ENCODE results near the gene SLC35A2. TPM values are rescaled to one million over a fixed set of nuclear protein-coding genes. Genes with fewer than 3 reads are reported as not detected.

Gene SLC35A2
- total RNA-seq, 1 experiment from 2014 or later, result 35.0 TPM

DNA sequence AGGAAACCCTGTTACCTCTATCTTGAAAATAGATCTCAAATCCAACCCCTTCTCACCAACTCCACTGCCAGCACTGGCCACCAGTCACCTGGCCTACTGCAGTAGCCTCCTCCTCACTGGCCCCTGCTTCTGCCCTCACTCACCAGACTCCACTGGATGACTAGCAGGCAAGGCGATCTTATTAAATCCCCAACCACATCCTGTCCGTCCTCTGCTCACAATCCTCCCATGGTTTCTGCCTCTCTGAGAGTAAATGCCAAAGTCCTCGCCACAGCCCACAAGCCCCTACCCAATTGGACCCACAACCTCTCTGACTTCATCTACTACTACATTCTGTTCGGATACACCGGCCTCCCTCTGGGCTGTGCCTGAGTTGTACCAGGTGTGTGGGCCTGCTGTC lies 12.8 kb upstream of the SLC35A2 start:
- ChIA-PET CTCF (no interaction called here), RAD21 (ENCODE audit: low non-redundant PET in 1 of 2, low total read pairs in 2 of 2, uncharacterized antibody in 2 of 2, unreplicated experiment in 2 of 2) (no interaction called here), POLR2A (no interaction called here)
- no peak overlapping the region for H3K4me2 ChIP-seq (ENCODE audit: low read length)
- H3K27me3 ChIP-seq (ENCODE audit: insufficient read depth, low read length), result no peaks in the 10 kb centered on the region
- DNase-seq (ENCODE audit: low read depth, low spot score) (no peak), ATAC-seq (no peak)
- TF ChIP-seq CBX3 (IDR thresholded peaks at IDR 0.05; ENCODE audit: low read depth) (no peak), EZH2phosphoT487 (IDR thresholded peaks at IDR 0.05; ENCODE audit: borderline replicate concordance) (no peak), SIN3A (IDR thresholded peaks at IDR 0.05; ENCODE audit: low read depth) (no peak), SRF (IDR thresholded peaks at IDR 0.05; ENCODE audit: low read depth) (no peak), POLR2A (IDR thresholded peaks at IDR 0.05; ENCODE audit: borderline replicate concordance, extremely low read depth, insufficient read depth, insufficient read length) (no peak), EGR1 (IDR thresholded peaks at IDR 0.05; ENCODE audit: low read depth) (no peak), ZFX (IDR thresholded peaks at IDR 0.05) (no peak), TCF7L2 (IDR thresholded peaks at IDR 0.05; ENCODE audit: borderline replicate concordance, extremely low read depth, insufficient read depth, insufficient read length) (no peak), RAD21 (IDR thresholded peaks at IDR 0.05; ENCODE audit: low read depth) (no peak), ZNF274 (IDR thresholded peaks at IDR 0.05; ENCODE audit: low read depth, low read length) (no peak), ELF1 (IDR thresholded peaks at IDR 0.05; ENCODE audit: borderline replicate concordance, low read depth) (no peak), FOSL1 (IDR thresholded peaks at IDR 0.05; ENCODE audit: low read depth) (no peak)
- TF ChIP-seq, protein P1, sequence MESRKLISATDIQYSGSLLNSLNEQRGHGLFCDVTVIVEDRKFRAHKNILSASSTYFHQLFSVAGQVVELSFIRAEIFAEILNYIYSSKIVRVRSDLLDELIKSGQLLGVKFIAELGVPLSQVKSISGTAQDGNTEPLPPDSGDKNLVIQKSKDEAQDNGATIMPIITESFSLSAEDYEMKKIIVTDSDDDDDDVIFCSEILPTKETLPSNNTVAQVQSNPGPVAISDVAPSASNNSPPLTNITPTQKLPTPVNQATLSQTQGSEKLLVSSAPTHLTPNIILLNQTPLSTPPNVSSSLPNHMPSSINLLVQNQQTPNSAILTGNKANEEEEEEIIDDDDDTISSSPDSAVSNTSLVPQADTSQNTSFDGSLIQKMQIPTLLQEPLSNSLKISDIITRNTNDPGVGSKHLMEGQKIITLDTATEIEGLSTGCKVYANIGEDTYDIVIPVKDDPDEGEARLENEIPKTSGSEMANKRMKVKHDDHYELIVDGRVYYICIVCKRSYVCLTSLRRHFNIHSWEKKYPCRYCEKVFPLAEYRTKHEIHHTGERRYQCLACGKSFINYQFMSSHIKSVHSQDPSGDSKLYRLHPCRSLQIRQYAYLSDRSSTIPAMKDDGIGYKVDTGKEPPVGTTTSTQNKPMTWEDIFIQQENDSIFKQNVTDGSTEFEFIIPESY (IDR thresholded peaks at IDR 0.05; ENCODE audit: extremely low read depth, insufficient replicate concordance, low read length), result no peak
- TF ChIP-seq, protein P2, sequence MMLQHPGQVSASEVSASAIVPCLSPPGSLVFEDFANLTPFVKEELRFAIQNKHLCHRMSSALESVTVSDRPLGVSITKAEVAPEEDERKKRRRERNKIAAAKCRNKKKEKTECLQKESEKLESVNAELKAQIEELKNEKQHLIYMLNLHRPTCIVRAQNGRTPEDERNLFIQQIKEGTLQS (IDR thresholded peaks at IDR 0.05), result no peak
- BruUV-seq (replicated peaks), result no TSS peak
- H3K9ac ChIP-seq (ENCODE audit: low read length), result no peak overlapping the region
- H3K9me3 ChIP-seq (ENCODE audit: control insufficient read depth in 1 of 2, insufficient read depth in 1 of 2, low read depth in 1 of 2, low read length in 2 of 2), result no peaks in the 10 kb centered on the region
- H3K27ac ChIP-seq (ENCODE audit: low read depth, low read length), result no peak overlapping the region
- intact Hi-C loops (cut with micrococcal nuclease), result no loop called here
- no peaks in the 10 kb centered on the region for H4K20me1 ChIP-seq (ENCODE audit: insufficient read depth)
- H3K9me2 ChIP-seq (ENCODE audit: insufficient read depth), result no peaks in the 10 kb centered on the region
- H3K79me2 ChIP-seq (ENCODE audit: insufficient read depth, low read length), result peaks cover 9% of the 10 kb centered on the region; the same call in 1 of the 2 replicates
- no peak overlapping the region for H2AFZ ChIP-seq (ENCODE audit: low read depth, low read length, poor library complexity, severe bottlenecking)
- peaks cover 2 to 8% of the 10 kb centered on the region in 2 experiments; a peak in 2 of 4 replicates for H3K4me1 ChIP-seq (ENCODE audit: control insufficient read depth in 1 of 2, insufficient read depth in 2 of 2, low read length in 2 of 2)
- peaks cover 0 to 7% of the 10 kb centered on the region in 2 experiments; a peak in 2 of 4 replicates for H3K36me3 ChIP-seq (ENCODE audit: control insufficient read depth in 1 of 2, insufficient read depth in 2 of 2, low read length in 2 of 2)
- H3K4me3 ChIP-seq (replicated peaks in 1 of 2; ENCODE audit: low read depth in 1 of 2, low read length in 2 of 2), result no peak overlapping the region
